WERI-Rb-1 (cell line): ENCODE data around the gene IL17REL.

Experiments used
- DNase-seq: peaks from one replicate; pipeline ENCODE4 v3.0.0-alpha.2; 2020
- H3K27ac ChIP-seq: fragments of 250-450 bp; sonication (Bioruptor Pico); 2 replicates; pipeline ENCODE4 v1.5.1; 2020; ENCODE audit warnings: mild to moderate bottlenecking, moderate library complexity
- H3K27me3 ChIP-seq: fragments of 250-450 bp; sonication (Bioruptor Pico); 2 replicates; pipeline ENCODE4 v1.5.1; 2021; ENCODE audit warnings: mild to moderate bottlenecking, low read depth, moderate library complexity; ENCODE audit not compliant: insufficient read depth, severe bottlenecking
- H3K36me3 ChIP-seq: fragments of 250-450 bp; sonication (Bioruptor Pico); 2 replicates; pipeline ENCODE4 v1.5.1; 2020; ENCODE audit warnings: mild to moderate bottlenecking, moderate library complexity
- H3K4me3 ChIP-seq: 2 replicates; pipeline ENCODE4 v1.5.1; 2011; ENCODE audit warnings: low read depth, mild to moderate bottlenecking, control low read depth, low read length
- H3K9me3 ChIP-seq: fragments of 250-450 bp; sonication (Bioruptor Pico); 2 replicates; pipeline ENCODE4 v1.5.1; 2021; ENCODE audit warnings: mild to moderate bottlenecking, moderate library complexity; ENCODE audit not compliant: severe bottlenecking
- CTCF ChIP-seq: IDR thresholded peaks from 2 replicates; pipeline ENCODE4 v1.5.1; 2011; ENCODE audit warnings: low read depth, mild to moderate bottlenecking, control low read depth, inconsistent platforms, low read length

Gene IL17REL

DNA sequence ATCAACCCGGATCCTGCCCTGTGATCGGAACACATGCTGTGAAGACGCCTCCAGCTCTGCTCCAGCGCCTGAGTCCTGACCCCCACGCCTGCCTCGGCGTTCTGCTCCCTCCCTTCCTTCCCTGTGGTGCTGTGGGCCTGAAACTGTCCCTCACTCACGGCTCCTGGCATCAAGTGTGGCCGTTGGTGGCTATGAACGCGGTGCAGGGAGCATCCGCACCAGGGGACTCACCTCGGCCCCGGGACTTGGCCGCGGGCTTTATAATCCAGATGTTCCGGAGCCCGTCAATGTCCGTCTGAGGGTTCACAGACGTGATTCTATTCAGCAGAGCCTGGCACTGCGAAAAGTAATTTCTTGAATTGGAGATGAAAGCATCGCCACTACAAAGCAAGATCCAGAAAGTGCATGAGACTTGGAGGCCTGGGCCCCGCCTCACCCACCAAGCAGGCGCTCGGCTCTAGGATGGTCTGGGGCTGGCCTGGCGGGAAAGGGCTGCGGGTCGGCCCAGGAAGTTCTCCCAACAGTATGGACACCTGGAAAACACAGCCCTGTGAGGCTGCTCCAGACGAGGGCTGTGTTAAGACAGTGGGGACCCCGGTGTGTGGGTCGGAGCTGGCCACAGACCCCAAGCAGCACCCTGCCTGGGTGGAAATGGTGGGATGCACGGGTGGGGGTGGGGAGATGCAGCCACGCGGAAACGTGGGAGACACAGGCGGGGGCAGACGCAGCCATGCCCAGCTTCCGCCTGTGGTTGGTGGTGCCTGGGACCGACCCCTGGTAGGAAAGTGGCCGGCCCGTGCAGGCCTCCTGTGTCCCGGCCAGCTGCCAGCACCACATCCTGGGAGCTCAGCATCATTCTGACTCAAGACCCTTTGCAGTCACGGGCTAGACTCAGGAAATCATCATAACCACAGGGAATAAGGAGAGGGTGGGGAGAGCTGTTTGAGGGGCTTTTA lies 21.8 kb upstream of the IL17REL start:
- DNase-seq = no peak
- Histone ChIP-seq H3K36me3 (no peaks in the 10 kb centered on the region), H3K27me3 (no peaks in the 10 kb centered on the region), H3K27ac (no peak overlapping the region), H3K9me3 (no peaks in the 10 kb centered on the region), H3K4me3 (no peak overlapping the region)
- TF ChIP-seq CTCF = no peak

DNA sequence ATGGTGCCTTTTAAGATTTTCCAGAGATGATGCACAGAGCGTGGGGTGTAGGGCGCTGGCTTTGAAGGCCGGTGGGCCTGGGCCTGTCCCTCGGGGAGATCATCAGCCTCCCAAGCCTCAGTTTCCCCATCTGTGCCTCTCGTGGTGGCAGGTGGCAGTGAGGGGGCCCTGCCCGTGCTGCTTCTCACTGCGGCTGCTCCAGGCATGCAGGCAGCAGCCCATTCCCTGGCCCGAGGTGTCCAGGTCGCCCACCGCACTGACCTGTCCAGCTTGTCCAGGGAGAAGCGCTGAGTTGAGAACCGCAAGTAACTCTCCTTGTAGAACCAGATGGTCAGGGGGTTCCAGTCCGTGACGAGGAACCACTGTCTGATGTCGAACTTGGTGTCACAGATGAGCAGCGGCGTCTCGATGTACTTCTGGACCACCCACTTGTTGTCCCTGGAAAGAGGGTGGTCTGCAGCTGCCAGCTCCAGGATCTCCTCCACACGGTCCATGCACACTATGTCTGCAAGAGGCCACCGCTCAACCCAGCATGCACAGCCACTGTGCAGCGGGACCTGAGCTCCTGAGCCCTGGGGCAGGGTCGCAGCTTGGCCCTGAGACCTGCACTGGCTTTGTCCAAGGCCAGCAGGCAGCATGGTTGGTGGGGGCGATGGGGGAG lies 20.5 kb upstream of the IL17REL start:
- TF ChIP-seq CTCF = no peak
- Histone ChIP-seq H3K9me3 (no peaks in the 10 kb centered on the region), H3K36me3 (no peaks in the 10 kb centered on the region), H3K27ac (no peak overlapping the region), H3K4me3 (no peak overlapping the region), H3K27me3 (no peaks in the 10 kb centered on the region)
- no peak for DNase-seq

GRCh38 chr22:50032109-50032871 lies 19.7 kb upstream of the IL17REL start:
- H3K27ac ChIP-seq = no peak overlapping the region
- TF ChIP-seq CTCF = no peak
- H3K9me3 ChIP-seq = no peaks in the 10 kb centered on the region
- H3K36me3 ChIP-seq = no peaks in the 10 kb centered on the region
- DNase-seq = no peak
- no peaks in the 10 kb centered on the region for H3K27me3 ChIP-seq
- H3K4me3 ChIP-seq = no peak overlapping the region

DNA sequence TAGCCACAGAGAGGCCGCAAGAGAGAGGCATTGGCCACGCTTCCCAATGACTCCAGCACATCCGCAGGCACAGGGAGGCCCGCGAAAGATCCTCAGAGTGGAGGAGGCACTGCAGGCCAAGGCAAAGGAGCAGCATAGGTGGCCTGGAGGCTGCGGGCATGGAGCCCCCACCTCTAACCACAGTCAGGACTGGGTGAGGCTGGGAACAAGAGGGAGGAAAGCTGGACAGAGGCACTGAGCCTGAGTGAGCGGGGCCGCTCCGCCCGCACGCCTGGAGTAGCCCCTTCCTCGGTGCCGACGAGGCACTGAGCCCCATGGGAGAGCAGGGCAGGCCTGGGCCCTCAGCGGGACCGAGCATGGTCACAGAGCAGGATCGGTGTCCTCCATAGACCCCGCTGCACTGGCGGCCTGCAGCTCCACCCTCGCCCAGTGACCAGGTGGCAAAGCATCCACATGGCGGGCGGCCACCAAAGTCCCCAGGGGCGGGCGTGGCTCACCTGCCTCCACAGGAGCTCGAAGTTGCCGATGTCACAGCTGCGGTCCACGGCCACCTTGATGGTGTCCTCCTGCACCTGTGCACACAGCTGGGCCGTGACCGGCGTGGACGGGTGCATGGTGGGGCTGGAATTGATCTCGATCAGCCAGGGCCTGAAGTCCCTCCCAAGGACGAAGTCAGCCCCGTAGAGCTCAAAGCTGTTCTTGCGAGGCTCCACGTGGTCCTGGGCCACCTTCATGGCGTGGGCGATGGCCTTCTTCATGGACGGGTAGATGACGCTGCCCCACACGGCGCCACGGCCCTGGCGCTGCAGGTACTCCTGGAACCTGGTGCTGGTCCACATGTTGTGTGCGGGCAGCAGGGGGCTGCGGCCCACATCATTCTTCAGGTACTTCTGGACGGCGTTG lies 18.9 kb upstream of the IL17REL start:
- Histone ChIP-seq H3K27me3 (no peaks in the 10 kb centered on the region), H3K36me3 (no peaks in the 10 kb centered on the region), H3K4me3 (no peak overlapping the region), H3K27ac (no peak overlapping the region), H3K9me3 (no peaks in the 10 kb centered on the region)
- DNase-seq = no peak
- no peak for TF ChIP-seq CTCF
